WI38 (cell line): Measurements from ENCODE around the gene OR9A2.

Experiments used
- H3K4me3 ChIP-seq: 2 replicates; pipeline ENCODE4 v1.5.1; 2011; ENCODE audit warnings: low read depth, mild to moderate bottlenecking, control low read depth, low read length
- TF ChIP-seq, protein P1 (sequence below): IDR thresholded peaks from 2 replicates; pipeline ENCODE4 v1.5.1; 2012; ENCODE audit warnings: low read depth, mild to moderate bottlenecking, control low read depth, low read length

The OR9A2 gene

DNA sequence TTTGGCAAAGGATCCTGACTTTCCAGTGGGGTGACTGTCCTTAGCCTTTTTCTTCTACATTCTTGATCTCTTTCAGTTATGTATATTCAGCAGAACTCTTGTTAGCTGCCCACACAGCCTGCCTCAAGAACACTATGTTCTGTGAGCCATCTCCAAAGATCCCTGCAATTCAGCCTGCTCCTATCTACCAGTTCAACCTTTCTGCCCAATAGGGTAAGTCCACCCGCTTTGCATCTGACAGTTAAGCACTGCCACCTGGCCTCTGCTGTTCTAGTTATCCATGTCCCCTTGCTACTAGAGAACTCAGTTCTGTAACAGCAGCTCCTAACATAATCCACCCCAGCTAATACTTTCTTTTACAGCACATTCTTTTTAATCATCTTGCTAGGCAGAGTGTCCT is 13.5 kb downstream of the OR9A2 start:
- TF ChIP-seq, protein P1, sequence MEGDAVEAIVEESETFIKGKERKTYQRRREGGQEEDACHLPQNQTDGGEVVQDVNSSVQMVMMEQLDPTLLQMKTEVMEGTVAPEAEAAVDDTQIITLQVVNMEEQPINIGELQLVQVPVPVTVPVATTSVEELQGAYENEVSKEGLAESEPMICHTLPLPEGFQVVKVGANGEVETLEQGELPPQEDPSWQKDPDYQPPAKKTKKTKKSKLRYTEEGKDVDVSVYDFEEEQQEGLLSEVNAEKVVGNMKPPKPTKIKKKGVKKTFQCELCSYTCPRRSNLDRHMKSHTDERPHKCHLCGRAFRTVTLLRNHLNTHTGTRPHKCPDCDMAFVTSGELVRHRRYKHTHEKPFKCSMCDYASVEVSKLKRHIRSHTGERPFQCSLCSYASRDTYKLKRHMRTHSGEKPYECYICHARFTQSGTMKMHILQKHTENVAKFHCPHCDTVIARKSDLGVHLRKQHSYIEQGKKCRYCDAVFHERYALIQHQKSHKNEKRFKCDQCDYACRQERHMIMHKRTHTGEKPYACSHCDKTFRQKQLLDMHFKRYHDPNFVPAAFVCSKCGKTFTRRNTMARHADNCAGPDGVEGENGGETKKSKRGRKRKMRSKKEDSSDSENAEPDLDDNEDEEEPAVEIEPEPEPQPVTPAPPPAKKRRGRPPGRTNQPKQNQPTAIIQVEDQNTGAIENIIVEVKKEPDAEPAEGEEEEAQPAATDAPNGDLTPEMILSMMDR, result no peak
- no peak overlapping the region for H3K4me3 ChIP-seq

DNA sequence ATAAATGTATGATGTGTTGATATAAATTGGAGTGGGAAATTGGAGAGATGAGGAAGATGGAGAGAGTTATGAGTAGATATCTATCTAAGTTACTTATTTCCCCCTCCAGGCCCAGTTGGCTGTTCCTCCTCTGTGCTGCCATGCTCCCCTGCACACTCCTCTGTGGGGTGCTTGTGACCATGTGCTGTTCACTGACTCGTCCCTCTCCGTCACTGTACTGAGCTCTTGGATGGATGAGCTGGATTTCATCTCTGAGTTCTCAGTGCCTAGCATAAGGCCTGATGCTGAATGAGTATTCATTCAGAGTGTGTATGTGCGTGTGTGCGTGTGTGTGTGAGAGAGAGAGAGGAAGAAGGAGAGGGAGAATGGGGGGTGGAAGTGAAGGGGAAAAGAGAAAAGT is 14.5 kb downstream of the OR9A2 start:
- TF ChIP-seq, protein P1, result no peak
- H3K4me3 ChIP-seq, result no peak overlapping the region

DNA sequence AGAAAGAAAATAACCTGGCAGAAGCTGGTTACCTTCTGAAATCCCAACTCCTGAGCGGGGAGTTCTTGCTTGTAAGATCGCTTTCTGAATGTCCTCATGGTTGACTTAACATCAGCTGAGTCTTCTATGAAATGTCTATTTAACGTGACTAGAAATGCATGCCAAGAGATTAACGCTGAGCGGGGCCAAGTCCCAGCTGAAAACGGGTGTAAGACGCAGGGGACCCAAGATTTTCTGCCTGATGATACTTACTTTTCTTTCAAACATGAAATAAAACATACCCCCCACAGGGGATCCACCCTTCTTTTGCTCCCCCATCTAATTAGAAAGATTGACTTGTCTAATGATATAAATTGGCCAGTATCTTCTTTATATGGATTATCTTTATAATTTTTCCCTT is 14.9 kb downstream of the OR9A2 start:
- TF ChIP-seq, protein P1, result no peak
- H3K4me3 ChIP-seq, result no peak overlapping the region

DNA sequence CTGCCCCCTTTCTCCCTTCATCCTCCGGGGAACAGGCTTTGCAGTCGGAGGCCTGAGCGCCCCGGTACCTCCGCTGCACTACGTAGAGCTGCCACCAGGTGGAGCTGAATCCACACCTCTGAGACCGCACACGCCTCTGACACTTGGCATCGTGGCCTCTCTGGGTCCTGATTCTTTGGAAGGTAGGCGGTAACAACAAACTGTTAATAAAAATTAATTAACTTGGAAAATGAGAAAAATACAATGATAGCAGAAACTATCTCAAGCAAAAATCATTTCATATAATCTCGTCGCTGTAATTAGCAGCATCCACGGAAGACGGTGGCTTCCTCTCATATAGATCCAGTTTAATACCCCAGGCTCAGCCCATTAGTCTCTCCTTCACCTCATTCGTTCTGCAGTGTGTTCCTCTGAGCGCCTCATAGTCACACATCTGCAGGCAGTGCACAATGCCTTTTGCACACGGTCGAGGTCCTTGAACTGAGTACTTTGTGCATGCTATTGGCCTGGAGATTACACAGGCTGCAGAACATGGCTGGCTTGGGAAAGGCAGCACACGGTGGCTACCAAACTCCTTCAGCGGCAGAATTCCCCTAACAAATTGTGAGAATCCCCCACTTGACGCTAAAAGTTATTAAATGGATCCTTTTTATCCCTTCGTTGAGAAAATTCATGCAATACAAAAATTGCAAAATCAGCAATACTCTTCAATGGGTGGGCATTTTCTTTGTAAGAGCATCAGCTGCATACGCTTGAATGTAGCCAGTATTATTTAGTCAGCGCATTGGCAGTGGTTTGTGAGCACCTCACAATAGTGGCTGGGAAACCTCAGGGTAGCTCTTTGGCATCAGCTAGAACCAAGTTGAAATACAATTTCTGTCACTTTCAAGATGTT is 18.7 kb downstream of the OR9A2 start:
- TF ChIP-seq, protein P1, result peak; percentile 90
- no peak overlapping the region for H3K4me3 ChIP-seq

DNA sequence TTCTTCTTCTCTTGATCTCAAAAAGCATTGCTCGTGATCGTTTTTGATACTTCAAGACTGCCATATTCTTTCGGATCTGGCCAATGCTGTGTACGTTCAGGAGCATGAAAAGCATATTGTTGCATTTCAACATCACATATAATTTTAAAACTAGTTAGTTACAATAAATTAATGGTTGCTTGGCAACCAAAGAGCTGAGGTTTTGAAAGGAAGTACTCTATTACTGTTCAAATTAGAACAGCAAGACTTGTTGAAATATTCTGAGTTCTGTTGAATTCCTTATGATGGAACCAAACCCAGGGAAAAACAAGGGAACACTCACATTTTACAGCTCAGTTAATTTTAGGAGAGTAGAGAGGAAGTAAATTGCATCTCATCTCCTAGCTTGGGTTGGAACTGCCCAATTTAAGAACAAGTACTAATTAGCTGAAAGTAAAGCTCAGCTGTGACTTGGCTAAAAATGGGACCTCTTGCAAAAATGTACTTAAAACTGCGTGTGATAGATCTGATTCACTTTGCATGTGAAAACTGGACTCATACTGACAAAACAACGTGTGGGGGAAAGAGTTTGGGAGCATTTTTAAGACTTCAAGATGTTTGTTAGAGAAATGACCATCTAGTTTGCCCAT is 21.2 kb downstream of the OR9A2 start:
- TF ChIP-seq, protein P1, result no peak
- no peak overlapping the region for H3K4me3 ChIP-seq

DNA sequence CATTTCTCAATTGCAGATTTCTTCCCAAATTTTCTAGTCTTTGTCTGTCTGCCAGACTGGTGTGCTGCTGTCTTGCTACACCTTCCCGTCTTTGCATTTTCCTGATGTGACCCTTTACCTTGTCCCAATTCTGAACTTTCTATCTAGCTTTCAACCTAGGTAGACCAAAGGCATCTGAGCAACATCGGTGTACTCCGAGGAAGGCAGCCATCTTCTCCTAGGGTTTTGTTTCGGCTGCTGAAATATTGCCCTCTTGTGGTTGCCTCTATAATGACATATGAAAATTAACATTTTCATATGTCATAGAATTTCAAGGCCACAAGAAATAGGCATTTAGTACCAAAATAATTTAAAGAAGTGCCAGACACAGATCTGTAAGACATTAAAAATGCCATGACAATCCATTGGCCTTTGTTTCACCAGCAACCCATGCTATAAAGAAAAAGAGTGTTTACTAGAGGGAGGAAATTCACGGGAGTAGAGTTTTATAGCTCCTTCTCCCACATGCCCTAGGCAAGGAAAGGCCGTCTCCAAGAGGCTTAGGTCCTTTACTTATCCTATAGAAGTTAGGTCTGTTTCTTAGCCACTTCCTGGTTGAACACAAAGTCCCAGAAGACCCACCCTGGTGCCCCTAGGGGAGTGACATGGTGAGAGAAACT is 23.4 kb downstream of the OR9A2 start:
- TF ChIP-seq, protein P1, result peak; percentile 52; the same call in 1 of the 2 replicates

More for the DNA sequence above, 23.4 kb downstream of the OR9A2 start:
- H3K4me3 ChIP-seq, result peak overlapping the region; percentile 25; the same call in 1 of the 2 replicates
